B cell (primary cell): Measurements from ENCODE around the gene HMX2. TPM values are rescaled to one million over a fixed set of nuclear protein-coding genes. Genes with fewer than 3 reads are reported as not detected.

Experiments
- ATAC-seq: fragments of 200-7000 bp; cut with Tn5 transposase; one replicate; pipeline ENCODE4 v1.10.0; 2021; ENCODE audit warnings: low read depth, mild to moderate bottlenecking, moderate number of reproducible peaks, moderate library complexity
- CTCF ChIA-PET: fragments of 350-600 bp; sonication (Branson Sonifier 250); formaldehyde crosslinking; loops from one replicate; lab custom pipeline; 2021; ENCODE audit warnings: antibody characterized with exemption, inconsistent platforms; lab: Charles Lee
- POLR2A ChIA-PET: fragments of 350-600 bp; sonication (Branson Sonifier 250); formaldehyde crosslinking; loops from one replicate; lab custom pipeline; 2021; ENCODE audit warnings: antibody characterized with exemption; lab: Charles Lee
- DNase-seq: peaks from one replicate; pipeline ENCODE4 v3.0.0; 2013
- H2AFZ ChIP-seq: 2 replicates; pipeline ENCODE4 v1.6.1; 2012; ENCODE audit warnings: mild to moderate bottlenecking, low read depth, low read length; ENCODE audit not compliant: insufficient read depth, poor library complexity, severe bottlenecking
- H3K27ac ChIP-seq, 2 donors: 1 replicate in 1 of 2; 2 replicates in 1 of 2; pipeline ENCODE4 v1.5.1; 2012 to 2013; ENCODE audit warnings: low read length in 2 of 2, mild to moderate bottlenecking in 2 of 2, moderate library complexity in 1 of 2
- H3K27me3 ChIP-seq, 4 experiments: fragments of 200-600 bp in 1 of 4; sonication (generic) in 1 of 4; replicated peaks in 1 of 4; 1 replicate in 2 of 4; 2 replicates in 2 of 4; pipeline versions ENCODE4 v1.6.1 to v1.7.0; 2013 to 2016; ENCODE audit warnings: low read length in 3 of 4, mild to moderate bottlenecking in 2 of 4, mixed read lengths in 1 of 4, moderate library complexity in 1 of 4; ENCODE audit not compliant: insufficient read depth in 4 of 4, control insufficient read depth in 3 of 4; ENCODE audit errors: control extremely low read depth in 1 of 4
- H3K36me3 ChIP-seq, 2 experiments: replicated peaks in 1 of 2; 1 replicate in 1 of 2; 2 replicates in 1 of 2; pipeline versions ENCODE4 v1.6.1 to v1.7.1; 2013; ENCODE audit warnings: low read length in 1 of 2; ENCODE audit not compliant: insufficient read depth in 2 of 2, control insufficient read depth in 1 of 2; ENCODE audit errors: control extremely low read depth in 1 of 2, extremely low read depth in 1 of 2
- H3K4me1 ChIP-seq, 2 donors: fragments of 200-600 bp in 1 of 2; sonication (generic) in 1 of 2; 1 replicate in 1 of 2; 2 replicates in 1 of 2; pipeline versions ENCODE4 v1.5.1 to v1.6.1; 2013 to 2017; ENCODE audit warnings: low read length in 2 of 2; ENCODE audit not compliant: control insufficient read depth in 2 of 2, insufficient read depth in 2 of 2
- H3K4me2 ChIP-seq: replicated peaks from 2 replicates; pipeline ENCODE3; 2012; ENCODE audit warnings: mild to moderate bottlenecking, low read depth, low read length; ENCODE audit not compliant: poor library complexity, severe bottlenecking
- H3K4me3 ChIP-seq, 5 experiments: fragments of 200-600 bp in 1 of 5; sonication (generic) in 1 of 5; 1 replicate in 3 of 5; 2 replicates in 2 of 5; pipeline versions ENCODE4 v1.5.1 to v1.7.0; 2011 to 2016; ENCODE audit warnings: low read length in 4 of 5, mild to moderate bottlenecking in 4 of 5, low read depth in 2 of 5, control low read depth in 1 of 5, moderate library complexity in 1 of 5; ENCODE audit not compliant: insufficient read depth in 1 of 5; ENCODE audit errors: control extremely low read depth in 1 of 5, extremely low read depth in 1 of 5
- H3K79me2 ChIP-seq: fragments of 200-600 bp; sonication (generic); one replicate; pipeline ENCODE4 v1.6.0; 2016; ENCODE audit warnings: low read length; ENCODE audit not compliant: control insufficient read depth, insufficient read depth
- H3K9ac ChIP-seq: fragments of 200-600 bp; sonication (generic); 2 replicates; pipeline ENCODE4 v1.6.1; 2017; ENCODE audit warnings: mild to moderate bottlenecking, low read length, moderate library complexity
- H3K9me3 ChIP-seq, 3 donors: one replicate each; pipeline versions ENCODE4 v1.6.1 to v1.7.1; 2013; ENCODE audit warnings: low read length in 2 of 3; ENCODE audit not compliant: control insufficient read depth in 2 of 3, insufficient read depth in 1 of 3; ENCODE audit errors: control extremely low read depth in 1 of 3
- H4K20me1 ChIP-seq: 2 replicates; pipeline ENCODE4 v1.6.0; 2012; ENCODE audit warnings: mild to moderate bottlenecking, low read length; ENCODE audit not compliant: insufficient read depth, control insufficient read depth, poor library complexity, severe bottlenecking
- H3K27ac Mint-ChIP-seq: one replicate; pipeline ENCODE4 v1.8.0; 2021; ENCODE audit warnings: mixed read lengths
- H3K27me3 Mint-ChIP-seq: one replicate; pipeline ENCODE4 v1.8.0; 2021; ENCODE audit warnings: mixed read lengths
- H3K4me1 Mint-ChIP-seq: one replicate; pipeline ENCODE4 v1.8.0; 2021; ENCODE audit warnings: mixed read lengths
- H3K4me3 Mint-ChIP-seq: one replicate; pipeline ENCODE4 v1.8.0; 2021; ENCODE audit warnings: mixed read lengths
- H3K9me3 Mint-ChIP-seq: one replicate; pipeline ENCODE4 v1.8.0; 2022; ENCODE audit warnings: mixed read lengths; ENCODE audit not compliant: insufficient read depth
- EZH2 ChIP-seq: IDR thresholded peaks from 2 replicates; pipeline ENCODE4 v1.6.1; 2012; ENCODE audit warnings: borderline replicate concordance, low read depth, mild to moderate bottlenecking, moderate library complexity, low read length; ENCODE audit not compliant: insufficient read depth, poor library complexity, severe bottlenecking
- WGBS: methylation state at CpG from one replicate; pipeline ENCODE4 v1.1.5; 2013; ENCODE audit warnings: missing lambda C conversion rate; ENCODE audit not compliant: insufficient coverage; 5-methylcytosine and 5-hydroxymethylcytosine counted together
- intact Hi-C: fragments of 100-400 bp; cut with micrococcal nuclease; formaldehyde crosslinking; loops from one replicate; pipeline ENCODE4 v1.10.0; 2022
- polyA plus RNA-seq: library from polyadenylated mRNA; depleted of rRNA; stranded (reverse); fragments of >200 nt; gene quantifications from 2 replicates; pipeline ENCODE4 v1.2.3, GENCODE V29; 2012
- total RNA-seq, 2 donors: library from RNA; stranded (reverse); fragments of 120-200 nt in 1 of 2; gene quantifications; 1 replicate in 1 of 2; 2 replicates in 1 of 2; pipeline versions ENCODE4 v1.2.3 to v1.2.4, GENCODE V29; 2013 to 2022
- TF ChIP-seq, protein P1 (sequence below): fragments of 200-600 bp; IDR thresholded peaks from one replicate; pipeline ENCODE4 v1.8.0; 2022; ENCODE audit warnings: antibody characterized with exemption, mild to moderate bottlenecking

HMX2 gene
- total and polyA plus RNA-seq, 2 donors (not counting 1 experiment from before 2014, with no cell fraction given): not detected

GRCh38 chr10:123156078-123156477 lies 8.1 kb downstream of the HMX2 start:
- POLR2A ChIA-PET: no interaction called here
- no peak overlapping the region for H2AFZ ChIP-seq
- Mint-ChIP-seq H3K27me3 (peaks cover 10% of the 10 kb centered on the region), H3K4me1 (peaks cover 54% of the 10 kb centered on the region), H3K27ac (no peak overlapping the region), H3K4me3 (peak overlapping the region; percentile 97), H3K9me3 (no peaks in the 10 kb centered on the region)
- peaks cover 0 to 22% (median 16%) of the 10 kb centered on the region in 4 experiments for H3K27me3 ChIP-seq
- H3K9ac ChIP-seq: no peak overlapping the region
- intact Hi-C loops: loop anchor here (10.0 kb wide), 1 partner anchor 1309 kb away; the partner anchor contains the start of gene LHPP
- peaks cover 14 to 36% of the 10 kb centered on the region in 2 experiments for H3K36me3 ChIP-seq
- no peak overlapping the region for H3K4me2 ChIP-seq
- H3K27ac ChIP-seq: no peak overlapping the region
- H3K4me1 ChIP-seq: peaks cover 25 to 26% of the 10 kb centered on the region in 2 donors
- no peak overlapping the region for H3K4me3 ChIP-seq
- peaks cover 37% of the 10 kb centered on the region for H3K79me2 ChIP-seq
- no peak for ATAC-seq
- CTCF ChIA-PET: interaction anchor here (1.4 kb wide), 1 partner anchor 27 kb away, joined by 3 read pairs; no protein-coding TSS in a partner anchor
- TF ChIP-seq EZH2: no peak
- no peak for DNase-seq
- 86% methylated on average over 2 of the region's 2 CpGs for WGBS
- peaks cover 46% of the 10 kb centered on the region for H4K20me1 ChIP-seq
- peaks cover 0 to 6% (median 3%) of the 10 kb centered on the region in 3 donors for H3K9me3 ChIP-seq

DNA sequence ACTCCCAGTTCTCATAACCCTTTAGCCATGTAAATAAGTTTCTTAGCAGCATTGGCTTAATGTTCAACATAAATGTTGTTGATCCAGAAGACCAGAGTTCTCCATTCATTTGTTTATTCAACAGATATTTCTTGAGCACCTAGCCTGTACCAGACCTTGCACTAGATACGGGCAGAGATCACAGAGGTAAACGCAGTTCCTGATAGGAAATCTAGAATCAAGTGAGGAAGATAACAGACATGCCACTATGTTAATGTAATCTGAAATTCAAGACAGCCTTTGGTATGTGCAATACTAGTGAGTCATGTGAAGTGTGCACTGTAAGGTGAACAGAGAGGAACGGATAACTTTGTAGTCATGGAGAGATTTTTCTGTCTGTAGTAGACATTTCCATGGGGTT lies 9.3 kb downstream of the HMX2 start:
- no peak overlapping the region for H3K4me3 Mint-ChIP-seq
- intact Hi-C loops: loop anchor here (10.0 kb wide), 1 partner anchor 1308 kb away; the partner anchor contains the start of gene LHPP
- Histone ChIP-seq H3K4me3 (no peak overlapping the region), H3K4me2 (no peak overlapping the region), H4K20me1 (peaks cover 46% of the 10 kb centered on the region), H2AFZ (no peak overlapping the region), H3K4me1 (peaks cover 16 to 17% of the 10 kb centered on the region in 2 donors), H3K9ac (no peak overlapping the region), H3K27ac (no peak overlapping the region), H3K79me2 (peaks cover 37% of the 10 kb centered on the region), H3K9me3 (peaks cover 0 to 3% (median 0%) of the 10 kb centered on the region in 3 donors), H3K27me3 (peaks cover 0 to 12% (median 8%) of the 10 kb centered on the region in 4 experiments), H3K36me3 (peaks cover 19 to 45% of the 10 kb centered on the region in 2 experiments)
- ATAC-seq: no peak
- H3K27me3 Mint-ChIP-seq: no peaks in the 10 kb centered on the region
- WGBS: 82% methylated on average over 2 of the region's 3 CpGs
- peaks cover 46% of the 10 kb centered on the region for H3K4me1 Mint-ChIP-seq
- TF ChIP-seq EZH2: no peak
- TF ChIP-seq, protein P1, sequence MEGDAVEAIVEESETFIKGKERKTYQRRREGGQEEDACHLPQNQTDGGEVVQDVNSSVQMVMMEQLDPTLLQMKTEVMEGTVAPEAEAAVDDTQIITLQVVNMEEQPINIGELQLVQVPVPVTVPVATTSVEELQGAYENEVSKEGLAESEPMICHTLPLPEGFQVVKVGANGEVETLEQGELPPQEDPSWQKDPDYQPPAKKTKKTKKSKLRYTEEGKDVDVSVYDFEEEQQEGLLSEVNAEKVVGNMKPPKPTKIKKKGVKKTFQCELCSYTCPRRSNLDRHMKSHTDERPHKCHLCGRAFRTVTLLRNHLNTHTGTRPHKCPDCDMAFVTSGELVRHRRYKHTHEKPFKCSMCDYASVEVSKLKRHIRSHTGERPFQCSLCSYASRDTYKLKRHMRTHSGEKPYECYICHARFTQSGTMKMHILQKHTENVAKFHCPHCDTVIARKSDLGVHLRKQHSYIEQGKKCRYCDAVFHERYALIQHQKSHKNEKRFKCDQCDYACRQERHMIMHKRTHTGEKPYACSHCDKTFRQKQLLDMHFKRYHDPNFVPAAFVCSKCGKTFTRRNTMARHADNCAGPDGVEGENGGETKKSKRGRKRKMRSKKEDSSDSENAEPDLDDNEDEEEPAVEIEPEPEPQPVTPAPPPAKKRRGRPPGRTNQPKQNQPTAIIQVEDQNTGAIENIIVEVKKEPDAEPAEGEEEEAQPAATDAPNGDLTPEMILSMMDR: no peak
- no peak for DNase-seq
- H3K9me3 Mint-ChIP-seq: no peaks in the 10 kb centered on the region
- ChIA-PET POLR2A (interaction anchor here (0.7 kb wide), 1 partner anchor 1105 kb away, joined by 3 read pairs; no protein-coding TSS in a partner anchor), CTCF (interaction anchor here (1.1 kb wide), 1 partner anchor 11 kb away, joined by 3 read pairs; no protein-coding TSS in a partner anchor)
- no peak overlapping the region for H3K27ac Mint-ChIP-seq
